Urinary bladder (tissue), 4 donors: ENCODE data around the gene CFAP410. TPM values are rescaled to one million over a fixed set of nuclear protein-coding genes. Genes with fewer than 3 reads are reported as not detected.

Experiments used
- DNase-seq: peaks from one replicate; pipeline ENCODE4 v3.0.0-alpha.2; 2015; ENCODE audit errors: extremely low spot score
- H3K27ac ChIP-seq: one replicate; pipeline ENCODE4 v1.5.1; 2013; ENCODE audit warnings: low read depth, mild to moderate bottlenecking, moderate library complexity
- H3K36me3 ChIP-seq: one replicate; pipeline ENCODE4 v1.6.1; 2013; ENCODE audit warnings: mild to moderate bottlenecking, moderate library complexity; ENCODE audit not compliant: insufficient read depth
- H3K4me1 ChIP-seq: one replicate; pipeline ENCODE4 v1.6.1; 2013; ENCODE audit warnings: mild to moderate bottlenecking, moderate library complexity; ENCODE audit not compliant: insufficient read depth
- H3K4me3 ChIP-seq: one replicate; pipeline ENCODE4 v1.5.1; 2013; ENCODE audit warnings: low read depth, low read length
- WGBS: extraction: QIAGEN DNeasy Blood & Tissue Kit; methylation state at CpG from one replicate; pipeline ENCODE4 v1.1.7; 2013; 5-methylcytosine and 5-hydroxymethylcytosine counted together
- polyA plus RNA-seq: library from polyadenylated mRNA; stranded (reverse); fragments of 200-250 nt; gene quantifications from one replicate; pipeline ENCODE4 v1.2.3, GENCODE V29; 2013
- total RNA-seq: library from RNA; depleted of rRNA; stranded (reverse); fragments of >200 nt; gene quantifications from one replicate; pipeline ENCODE4 v1.2.3, GENCODE V29; 2014
- donor health status: healthy with polysubstance abuse.
- donor health status: healthy.

Gene CFAP410
- total and polyA plus RNA-seq, 2 donors: 10.1 to 43.7 TPM

DNA sequence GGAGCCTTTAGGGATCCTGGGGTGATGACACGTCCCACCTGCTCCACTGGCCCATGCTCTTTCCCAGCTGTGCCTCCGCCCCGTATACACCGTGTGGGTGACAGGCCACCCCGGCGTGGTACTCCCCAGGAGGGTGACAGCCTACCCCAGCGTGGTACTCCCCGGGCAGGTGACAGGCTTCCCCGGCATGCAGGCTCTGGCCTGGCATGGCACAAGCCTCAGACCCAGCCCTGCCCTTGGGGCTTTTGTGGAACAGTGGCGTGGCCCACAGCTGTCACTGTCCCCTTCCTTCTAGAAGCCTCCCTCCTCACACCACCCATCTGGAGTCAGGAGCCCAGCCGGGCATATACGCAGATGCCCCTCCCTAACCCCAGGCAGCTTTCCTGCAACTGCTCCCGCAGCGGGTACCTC lies 44.0 kb downstream of the CFAP410 start:
- H3K4me1 ChIP-seq: no peaks in the 10 kb centered on the region
- 77% methylated on average over 14 of the region's 14 CpGs for WGBS
- no peak overlapping the region for H3K4me3 ChIP-seq
- no peaks in the 10 kb centered on the region for H3K36me3 ChIP-seq
- no peak overlapping the region for H3K27ac ChIP-seq
- DNase-seq: no peak

DNA sequence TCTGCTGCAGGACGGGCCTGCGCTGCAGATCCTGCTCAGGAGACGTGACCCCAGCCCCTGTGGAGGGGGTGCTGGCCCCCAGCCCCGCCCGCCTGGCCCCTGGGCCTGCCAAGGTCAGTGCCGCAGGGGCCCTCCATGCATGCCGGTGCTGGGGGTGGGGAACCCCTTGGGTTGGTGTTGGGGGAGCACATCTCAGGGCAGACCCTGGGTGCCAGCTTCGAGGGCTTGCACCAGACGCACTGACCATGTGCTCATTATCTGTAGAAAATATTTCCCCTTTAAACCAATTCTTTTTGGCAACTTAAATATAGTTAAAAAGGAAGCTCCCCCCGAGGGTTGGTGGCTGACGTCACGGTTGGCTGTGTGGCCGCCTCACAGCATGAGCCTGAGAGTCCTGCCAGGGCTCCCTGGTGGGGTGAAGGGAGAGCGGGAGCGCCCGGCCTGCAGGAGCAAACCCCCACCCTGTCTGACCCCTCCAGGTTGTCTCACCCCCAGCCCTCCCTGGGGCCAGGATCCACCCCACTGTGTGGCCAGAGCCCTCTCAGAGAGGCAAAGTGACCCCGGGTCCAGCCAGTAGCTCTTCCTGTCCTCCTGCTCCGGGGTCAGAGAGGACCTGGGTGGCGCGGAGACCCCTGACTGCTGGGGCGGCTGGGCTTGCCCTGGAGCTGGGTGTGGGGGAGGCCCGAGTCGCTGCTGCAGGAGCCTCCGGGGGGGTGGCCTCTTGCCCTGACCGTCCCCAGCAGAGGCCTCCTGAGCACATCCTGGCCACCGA lies 44.6 kb downstream of the CFAP410 start:
- no peak overlapping the region for H3K27ac ChIP-seq
- 50% methylated on average over 26 of the region's 26 CpGs for WGBS
- DNase-seq: no peak
- H3K4me1 ChIP-seq: no peaks in the 10 kb centered on the region
- no peaks in the 10 kb centered on the region for H3K36me3 ChIP-seq
- H3K4me3 ChIP-seq: no peak overlapping the region

DNA sequence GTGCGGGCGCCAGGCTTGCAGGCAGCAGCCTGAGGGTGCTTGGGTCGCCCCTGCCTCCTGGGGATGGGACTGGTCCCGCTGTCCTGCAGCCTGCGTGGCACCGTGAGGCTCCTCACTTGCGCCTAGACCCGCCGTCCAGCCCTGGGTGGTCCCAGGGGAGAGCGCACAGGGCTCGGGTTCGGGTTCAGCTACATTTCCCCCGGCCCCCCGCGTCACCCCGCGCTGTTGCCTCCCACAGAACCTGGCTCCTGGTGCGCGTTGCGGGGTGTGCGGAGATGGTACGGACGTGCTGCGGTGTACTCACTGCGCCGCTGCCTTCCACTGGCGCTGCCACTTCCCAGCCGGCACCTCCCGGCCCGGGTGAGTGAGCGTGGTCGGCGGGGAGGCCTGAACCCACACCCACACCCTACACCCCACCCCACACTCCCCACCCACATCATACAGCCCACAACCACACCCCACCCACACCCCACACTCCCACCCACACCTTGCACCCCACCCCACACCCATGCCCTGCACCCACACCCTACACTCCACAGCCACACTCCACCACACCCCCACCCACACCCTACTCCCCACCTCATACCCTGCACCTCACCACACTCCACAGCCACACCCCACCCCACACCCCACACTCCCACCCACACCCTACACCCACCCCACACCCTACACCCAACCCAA lies 45.5 kb downstream of the CFAP410 start:
- Histone ChIP-seq H3K4me1 (no peaks in the 10 kb centered on the region), H3K36me3 (no peaks in the 10 kb centered on the region), H3K27ac (no peak overlapping the region), H3K4me3 (no peak overlapping the region)
- 92% methylated on average over 33 of the region's 33 CpGs for WGBS
- DNase-seq: no peak

DNA sequence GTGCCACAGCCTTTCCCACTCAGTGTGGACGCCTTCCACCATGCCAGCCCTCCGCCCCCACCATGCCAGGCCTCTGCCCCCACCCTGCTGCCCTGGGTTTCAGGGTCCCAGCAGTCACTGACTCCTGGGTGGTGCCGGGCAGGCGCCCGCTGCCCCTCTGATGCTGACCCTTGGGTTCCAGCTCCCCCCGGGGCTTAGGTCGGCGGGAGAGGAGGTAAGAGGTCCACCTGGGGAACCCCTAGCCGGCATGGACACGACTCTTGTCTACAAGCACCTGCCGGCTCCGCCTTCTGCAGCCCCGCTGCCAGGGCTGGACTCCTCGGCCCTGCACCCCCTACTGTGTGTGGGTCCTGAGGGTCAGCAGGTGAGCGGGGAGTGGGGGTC lies 46.4 kb downstream of the CFAP410 start:
- no peak for DNase-seq
- Histone ChIP-seq H3K36me3 (no peaks in the 10 kb centered on the region), H3K27ac (no peak overlapping the region), H3K4me3 (no peak overlapping the region), H3K4me1 (no peaks in the 10 kb centered on the region)
- 90% methylated on average over 15 of the region's 15 CpGs for WGBS

DNA sequence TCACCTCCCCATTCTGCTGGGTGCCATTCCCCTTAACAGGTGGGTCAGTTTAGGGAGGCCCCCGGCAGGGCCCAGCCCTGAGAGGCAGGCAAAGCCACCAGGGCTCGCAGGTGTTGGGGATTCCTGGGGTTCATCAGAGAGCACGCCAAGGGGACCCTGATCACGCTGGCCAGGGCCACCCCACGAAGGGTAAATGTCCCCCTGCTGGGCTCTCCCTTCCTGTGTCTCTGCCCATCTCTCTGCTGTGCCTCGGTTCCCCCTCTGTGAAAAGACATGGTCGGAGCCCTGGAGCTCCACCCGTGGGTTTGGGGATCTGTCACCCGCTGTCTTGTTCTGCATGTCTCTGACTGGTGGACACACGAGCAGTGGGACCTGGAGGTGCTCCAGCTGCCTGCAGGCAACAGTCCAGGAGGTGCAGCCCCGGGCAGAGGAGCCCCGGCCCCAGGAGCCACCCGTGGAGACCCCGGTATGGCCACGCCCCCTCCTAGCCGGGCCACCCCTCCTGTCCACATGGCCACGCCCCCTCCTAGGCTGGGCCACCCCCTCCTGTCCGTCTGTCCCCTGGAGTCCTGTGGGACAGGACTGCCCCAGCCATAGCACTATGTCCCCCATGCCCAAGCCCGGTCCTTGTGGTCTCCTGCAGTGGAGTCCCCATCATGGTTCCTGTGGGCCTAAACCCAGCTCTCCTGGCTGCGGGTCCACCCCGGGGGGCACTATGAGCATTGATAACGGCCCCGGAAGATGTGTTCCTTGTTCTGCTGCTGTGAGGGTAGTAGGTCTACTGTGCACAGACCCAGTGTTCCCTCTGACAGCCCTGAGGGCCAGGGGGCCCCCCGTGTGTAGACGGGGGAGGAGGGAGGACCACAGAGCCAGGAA lies 47.0 kb downstream of the CFAP410 start:
- no peak for DNase-seq
- 67% methylated on average over 25 of the region's 25 CpGs for WGBS
- Histone ChIP-seq H3K4me3 (no peak overlapping the region), H3K27ac (no peak overlapping the region), H3K4me1 (no peaks in the 10 kb centered on the region), H3K36me3 (no peaks in the 10 kb centered on the region)

DNA sequence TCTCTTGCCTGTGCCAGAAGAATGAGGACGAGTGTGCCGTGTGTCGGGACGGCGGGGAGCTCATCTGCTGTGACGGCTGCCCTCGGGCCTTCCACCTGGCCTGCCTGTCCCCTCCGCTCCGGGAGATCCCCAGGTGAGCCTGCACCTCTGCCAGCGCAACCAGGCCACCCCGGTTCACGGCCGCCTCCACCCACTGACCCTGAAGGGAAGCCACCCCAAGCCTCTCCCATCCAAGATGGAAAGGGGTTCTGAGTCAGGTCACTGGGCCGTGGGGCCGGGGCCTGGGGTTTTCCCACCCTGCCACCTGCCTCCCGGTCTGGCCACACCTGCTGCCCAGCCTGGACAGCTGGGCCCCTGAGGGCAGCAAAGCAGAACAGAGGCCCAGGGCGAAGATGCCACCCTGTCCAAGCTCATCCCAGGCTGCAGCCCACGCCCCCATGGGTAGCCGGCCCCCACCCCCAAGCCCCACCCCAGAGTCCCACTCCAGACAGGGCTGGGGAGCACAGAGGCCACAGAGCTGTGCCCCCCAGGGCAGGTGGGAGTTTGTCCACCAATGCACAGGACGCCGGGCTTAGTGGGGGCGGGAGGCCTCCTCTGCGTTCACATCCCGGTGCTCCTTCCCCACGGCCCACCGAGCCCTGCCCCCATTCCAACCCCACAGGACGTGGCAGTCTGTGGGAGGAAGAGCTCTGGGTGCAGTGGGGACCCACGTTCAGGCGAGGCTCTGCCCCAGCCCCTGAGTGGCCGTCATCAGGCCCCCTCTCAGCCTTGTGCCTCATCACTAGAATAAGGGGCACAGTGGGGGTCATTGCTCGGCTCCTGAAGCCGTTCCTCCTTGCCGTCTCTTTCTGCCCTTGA lies 47.9 kb downstream of the CFAP410 start:
- DNase-seq: no peak
- Histone ChIP-seq H3K4me1 (no peaks in the 10 kb centered on the region), H3K4me3 (no peak overlapping the region), H3K27ac (no peak overlapping the region), H3K36me3 (no peaks in the 10 kb centered on the region)
- 81% methylated on average over 33 of the region's 33 CpGs for WGBS

DNA sequence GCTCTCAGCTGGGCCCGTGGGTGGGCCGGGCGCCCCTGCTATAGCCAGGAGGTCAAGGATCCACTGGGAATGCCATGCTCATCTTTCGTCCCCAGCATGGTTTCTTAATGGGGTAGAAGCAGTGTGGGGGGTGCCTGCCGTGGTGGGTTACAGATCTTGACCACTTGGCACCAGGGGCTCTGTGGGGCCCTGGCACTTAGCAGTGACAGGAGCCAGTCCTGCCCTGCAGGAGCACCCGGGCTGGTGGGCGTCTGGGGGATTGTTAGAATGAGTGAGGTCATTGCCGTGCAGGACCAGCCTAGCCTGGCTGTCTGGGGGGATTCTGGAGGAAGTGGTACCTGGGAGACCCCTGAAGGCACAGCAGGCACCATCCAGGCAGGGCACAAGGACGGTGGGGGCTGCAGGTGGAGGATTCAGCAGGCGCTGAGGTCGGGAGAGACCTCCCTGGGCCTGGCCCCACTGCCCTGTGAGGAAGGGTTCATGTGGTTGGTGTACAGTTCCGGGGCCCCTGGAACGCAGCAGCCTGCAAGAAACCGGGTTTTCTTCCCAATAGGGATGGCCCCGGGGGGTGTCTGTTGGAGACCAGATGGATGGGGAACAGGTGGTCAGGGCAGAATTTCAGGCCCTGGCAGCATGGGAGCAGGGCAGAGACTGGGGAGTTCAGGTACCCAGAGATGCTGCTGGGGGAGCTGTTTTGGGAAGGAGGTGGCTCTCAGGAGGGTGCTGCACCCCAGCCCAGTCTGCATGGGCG lies 48.7 kb downstream of the CFAP410 start:
- Histone ChIP-seq H3K27ac (no peak overlapping the region), H3K36me3 (no peaks in the 10 kb centered on the region), H3K4me1 (no peaks in the 10 kb centered on the region), H3K4me3 (no peak overlapping the region)
- DNase-seq: no peak
- 80% methylated on average over 16 of the region's 16 CpGs for WGBS

DNA sequence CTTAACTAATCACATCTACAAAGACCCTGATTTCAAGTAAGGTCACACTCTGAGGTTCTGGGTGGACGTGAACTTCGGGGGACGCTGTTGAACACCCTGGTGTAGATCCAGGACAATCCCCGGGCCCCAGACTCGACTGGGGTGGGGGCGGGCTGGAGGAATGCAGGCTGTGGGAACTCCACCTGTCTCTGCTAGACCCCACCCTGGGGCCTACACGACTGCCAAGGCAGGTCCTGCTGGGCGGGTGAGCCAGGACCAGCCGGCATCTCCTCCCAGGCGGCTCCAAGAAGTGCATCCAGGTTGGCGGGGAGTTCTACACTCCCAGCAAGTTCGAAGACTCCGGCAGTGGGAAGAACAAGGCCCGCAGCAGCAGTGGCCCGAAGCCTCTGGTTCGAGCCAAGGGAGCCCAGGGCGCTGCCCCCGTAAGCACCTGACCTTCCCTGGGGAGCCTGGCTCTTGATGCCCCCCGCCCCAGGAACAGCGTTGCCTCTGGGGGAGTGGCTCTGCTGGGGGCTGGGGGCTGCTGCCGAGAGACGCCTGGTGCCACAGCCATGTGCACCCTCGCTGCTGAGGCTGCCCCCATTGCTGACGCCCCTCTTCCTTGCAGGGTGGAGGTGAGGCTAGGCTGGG lies 49.7 kb downstream of the CFAP410 start:
- Histone ChIP-seq H3K4me1 (no peaks in the 10 kb centered on the region), H3K36me3 (no peaks in the 10 kb centered on the region), H3K27ac (no peak overlapping the region), H3K4me3 (no peak overlapping the region)
- no peak for DNase-seq
- WGBS: 86% methylated on average over 24 of the region's 24 CpGs

DNA sequence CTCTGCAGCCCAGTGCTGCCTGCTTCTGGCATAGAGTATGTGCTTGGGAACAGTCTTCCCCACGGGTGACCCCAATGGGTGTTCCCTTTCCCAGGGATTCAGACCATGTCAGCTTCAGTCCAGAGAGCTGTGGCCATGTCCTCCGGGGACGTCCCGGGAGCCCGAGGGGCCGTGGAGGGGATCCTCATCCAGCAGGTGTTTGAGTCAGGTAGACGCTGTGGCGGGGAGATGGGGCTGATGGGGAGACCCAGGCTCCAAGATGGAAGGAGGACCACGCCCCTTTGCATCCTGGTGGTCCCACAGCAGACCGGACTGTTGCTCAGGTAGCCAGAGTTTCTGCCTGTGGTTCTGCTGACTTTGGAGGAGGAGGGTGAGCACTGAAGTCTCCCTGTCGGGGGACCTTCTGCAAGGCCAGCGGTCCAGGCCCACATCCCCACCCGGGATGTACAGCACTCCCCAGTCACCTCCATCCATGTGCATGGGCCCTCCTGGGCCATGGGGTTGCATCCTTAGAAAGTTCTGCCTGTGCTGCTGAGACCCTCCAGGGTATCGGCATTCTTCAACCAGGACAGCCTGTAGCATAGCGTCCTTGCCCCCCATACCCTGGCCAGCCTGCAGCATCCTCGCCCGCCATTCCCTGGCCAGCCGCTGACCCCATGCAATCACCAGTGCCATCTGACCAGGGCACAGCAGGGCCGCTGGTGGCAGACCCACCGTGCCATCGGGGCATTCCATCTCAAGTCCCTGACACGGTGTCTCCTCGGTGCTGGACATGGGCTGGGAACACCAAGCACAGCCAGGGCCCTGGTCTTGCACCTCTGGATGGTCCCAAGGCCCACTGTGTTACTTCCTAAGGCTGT lies 50.7 kb downstream of the CFAP410 start:
- Histone ChIP-seq H3K27ac (no peak overlapping the region), H3K36me3 (no peaks in the 10 kb centered on the region), H3K4me1 (no peaks in the 10 kb centered on the region), H3K4me3 (no peak overlapping the region)
- no peak for DNase-seq
- WGBS: 92% methylated on average over 23 of the region's 23 CpGs

DNA sequence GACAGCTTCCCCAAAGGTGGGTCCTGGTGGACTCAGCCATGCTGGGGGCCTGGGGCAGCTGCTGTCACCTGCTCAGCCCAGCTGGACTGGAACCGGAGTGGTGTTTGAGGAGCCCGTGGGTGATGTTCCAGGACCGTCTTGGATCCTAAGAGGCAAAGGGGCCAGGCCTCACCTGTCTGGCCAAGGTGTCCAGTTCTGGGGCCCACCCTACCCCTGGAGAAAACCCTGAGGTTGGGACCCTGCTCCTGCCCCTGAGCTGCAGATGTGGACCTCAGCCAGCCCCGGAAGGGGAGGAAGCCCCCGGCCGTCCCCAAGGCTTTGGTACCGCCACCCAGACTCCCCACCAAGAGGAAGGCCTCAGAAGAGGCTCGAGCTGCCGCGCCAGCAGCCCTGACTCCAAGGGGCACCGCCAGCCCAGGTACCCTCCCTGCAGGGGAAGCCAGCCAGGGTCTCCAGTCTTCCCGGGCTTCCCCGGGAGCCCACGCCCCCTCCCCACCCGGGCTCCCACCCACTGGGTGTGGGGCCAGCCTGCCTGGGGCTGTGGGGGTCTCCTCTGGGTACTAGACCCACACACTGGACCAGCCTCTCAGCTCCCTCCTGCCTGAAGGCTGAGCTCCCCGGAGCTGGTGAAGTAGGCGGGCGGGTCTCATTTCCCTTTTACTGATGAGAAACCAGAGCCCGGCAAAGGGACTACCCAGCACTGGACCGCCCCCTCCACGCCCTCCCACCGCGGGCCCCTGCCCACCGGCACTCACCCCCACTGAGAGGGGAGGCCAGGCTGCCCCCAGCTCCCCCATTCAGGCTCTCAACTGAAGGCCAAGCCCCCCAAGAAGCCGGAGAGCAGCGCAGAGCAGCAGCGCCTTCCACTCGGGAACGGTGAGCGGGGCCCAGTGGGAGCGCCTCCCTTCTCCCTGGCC lies 52.2 kb downstream of the CFAP410 start:
- Histone ChIP-seq H3K4me3 (no peak overlapping the region), H3K36me3 (no peaks in the 10 kb centered on the region), H3K4me1 (no peaks in the 10 kb centered on the region), H3K27ac (no peak overlapping the region)
- WGBS: 68% methylated on average over 31 of the region's 31 CpGs
- no peak for DNase-seq
